Measurements from ENCODE around the gene GLG1.
"Not testable (repeated sequence)": the region's sequence is repeated elsewhere in the genome, so short reads cannot be mapped to it uniquely, and the experiment has no call there.

GLG1 gene

DNA sequence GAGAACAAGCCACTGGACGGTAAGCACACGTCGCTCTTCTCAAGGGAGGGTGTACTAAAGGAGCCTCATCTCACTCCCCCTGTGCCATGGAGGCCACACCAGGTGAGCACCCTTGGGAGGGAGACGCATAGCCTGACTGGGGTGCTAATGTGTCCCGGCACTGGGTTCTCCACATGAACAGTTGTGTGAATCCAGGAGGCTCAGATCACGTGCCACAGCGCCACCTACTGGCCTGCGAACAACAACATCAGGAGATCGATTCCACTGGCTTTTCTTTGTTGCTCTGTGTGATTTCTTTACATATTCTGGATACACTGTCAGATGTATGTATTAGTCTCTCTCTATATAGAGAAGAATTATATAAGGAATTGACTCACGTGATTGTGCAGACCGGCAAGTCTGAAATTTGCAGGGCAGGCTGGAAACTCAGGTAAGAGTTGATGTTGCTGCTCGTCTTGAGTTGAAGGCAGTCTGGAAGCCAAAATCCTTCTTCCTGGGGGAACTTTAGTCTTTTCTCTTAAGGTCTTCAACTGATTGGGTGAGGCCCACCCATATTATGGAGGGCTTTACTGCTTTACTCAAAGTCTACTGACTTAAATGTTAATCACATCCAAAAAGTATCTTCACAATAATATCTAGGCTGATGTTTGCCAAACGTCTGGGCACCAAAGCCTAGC, 176.7 kb downstream of the GLG1 start:
- peak; percentile 19 for DNase-seq

DNA sequence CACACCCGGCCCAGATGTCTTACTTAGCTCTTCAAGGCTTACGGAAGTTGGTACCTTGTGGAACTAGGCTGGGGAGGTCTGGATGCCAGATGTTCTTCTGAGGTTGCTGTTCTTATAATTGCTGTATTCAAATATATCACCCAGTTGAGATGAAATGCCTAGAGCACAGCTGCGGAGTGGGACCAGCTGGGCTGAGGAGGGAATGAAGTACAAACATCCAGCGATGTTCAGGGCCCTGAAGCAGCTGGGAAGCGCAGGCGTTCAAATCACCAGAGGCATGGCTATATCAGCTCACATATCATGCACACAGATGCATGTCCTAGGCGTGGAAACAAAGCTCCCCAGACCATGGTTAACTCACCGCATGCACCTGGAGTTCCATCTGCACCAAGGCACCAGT, 178.4 kb downstream of the GLG1 start:
- not testable (repeated sequence) for DNase-seq

DNA sequence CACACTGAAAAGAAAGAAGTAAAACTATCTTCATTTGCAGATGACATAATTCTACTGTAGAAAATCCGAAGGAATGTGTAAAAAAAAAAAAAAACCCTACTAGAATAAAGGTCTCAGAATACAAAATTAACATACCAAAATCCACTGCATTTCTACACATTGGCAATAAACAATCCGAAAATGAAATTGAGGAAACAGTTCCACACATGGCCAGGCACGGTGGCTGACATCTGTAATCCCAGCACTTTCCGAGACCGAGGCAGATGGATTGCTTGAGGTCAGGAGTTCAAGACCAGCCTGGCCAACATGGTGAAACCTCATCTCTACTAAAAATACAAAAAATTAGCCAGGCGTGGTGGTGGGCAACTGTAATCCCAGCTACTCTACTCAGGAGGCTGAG, 181.2 kb downstream of the GLG1 start:
- not testable (repeated sequence) for DNase-seq

DNA sequence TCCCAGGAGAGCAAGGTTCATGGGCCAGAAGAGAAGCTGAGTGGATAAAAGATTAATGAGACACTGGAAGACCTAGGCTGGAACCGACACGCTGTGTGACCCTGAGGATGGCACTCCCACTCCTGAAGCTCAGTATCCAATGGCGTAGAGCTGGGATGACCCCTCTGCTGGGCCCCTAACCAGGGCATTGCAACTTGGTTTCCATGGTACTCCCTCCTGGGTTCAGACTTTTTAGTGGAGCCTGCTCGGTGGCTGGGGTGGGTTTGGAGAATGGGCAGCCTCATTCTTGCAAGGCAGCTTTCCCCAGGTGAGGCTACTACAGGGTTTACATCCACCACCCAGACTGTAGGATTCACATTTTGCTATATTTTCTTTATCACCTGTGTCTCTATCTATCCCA, 183.2 kb downstream of the GLG1 start:
- DNase-seq: not testable (repeated sequence)

DNA sequence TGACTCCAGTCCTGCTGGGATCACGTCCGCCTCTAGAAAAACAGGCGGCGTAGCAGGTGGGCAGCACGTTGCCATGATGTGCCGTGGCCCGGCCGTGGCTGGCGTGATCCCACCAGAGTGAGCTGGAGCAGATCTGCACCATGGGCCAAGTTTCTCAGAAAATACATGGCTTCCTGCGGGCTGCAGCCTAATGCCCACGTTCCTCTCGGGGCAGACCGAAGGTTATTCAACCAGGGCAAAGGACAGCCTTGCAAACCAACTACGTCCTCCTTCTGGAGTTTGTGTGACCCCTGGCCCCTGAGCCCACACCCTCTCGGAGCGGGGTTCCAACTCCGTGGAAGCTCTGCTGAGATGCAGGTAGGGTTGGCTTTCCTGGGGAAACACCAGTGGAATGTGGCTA, 184.8 kb downstream of the GLG1 start:
- not testable (repeated sequence) for DNase-seq

DNA sequence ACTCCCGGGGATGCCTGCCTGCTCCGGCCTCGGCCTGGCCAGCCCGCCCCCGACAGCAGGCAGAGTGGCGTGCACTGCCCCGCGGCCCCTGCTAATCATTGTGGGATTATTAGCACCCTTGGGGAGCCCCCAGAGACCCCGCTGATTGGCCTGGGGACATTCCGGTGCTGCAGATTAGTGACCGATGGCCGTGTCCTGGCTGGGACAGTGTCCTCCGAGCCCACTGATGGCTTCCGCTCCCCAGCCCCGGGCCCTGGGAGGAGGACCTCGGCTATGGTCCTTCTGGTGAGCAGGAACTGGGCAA, 185.5 kb downstream of the GLG1 start:
- not testable (repeated sequence) for DNase-seq

DNA sequence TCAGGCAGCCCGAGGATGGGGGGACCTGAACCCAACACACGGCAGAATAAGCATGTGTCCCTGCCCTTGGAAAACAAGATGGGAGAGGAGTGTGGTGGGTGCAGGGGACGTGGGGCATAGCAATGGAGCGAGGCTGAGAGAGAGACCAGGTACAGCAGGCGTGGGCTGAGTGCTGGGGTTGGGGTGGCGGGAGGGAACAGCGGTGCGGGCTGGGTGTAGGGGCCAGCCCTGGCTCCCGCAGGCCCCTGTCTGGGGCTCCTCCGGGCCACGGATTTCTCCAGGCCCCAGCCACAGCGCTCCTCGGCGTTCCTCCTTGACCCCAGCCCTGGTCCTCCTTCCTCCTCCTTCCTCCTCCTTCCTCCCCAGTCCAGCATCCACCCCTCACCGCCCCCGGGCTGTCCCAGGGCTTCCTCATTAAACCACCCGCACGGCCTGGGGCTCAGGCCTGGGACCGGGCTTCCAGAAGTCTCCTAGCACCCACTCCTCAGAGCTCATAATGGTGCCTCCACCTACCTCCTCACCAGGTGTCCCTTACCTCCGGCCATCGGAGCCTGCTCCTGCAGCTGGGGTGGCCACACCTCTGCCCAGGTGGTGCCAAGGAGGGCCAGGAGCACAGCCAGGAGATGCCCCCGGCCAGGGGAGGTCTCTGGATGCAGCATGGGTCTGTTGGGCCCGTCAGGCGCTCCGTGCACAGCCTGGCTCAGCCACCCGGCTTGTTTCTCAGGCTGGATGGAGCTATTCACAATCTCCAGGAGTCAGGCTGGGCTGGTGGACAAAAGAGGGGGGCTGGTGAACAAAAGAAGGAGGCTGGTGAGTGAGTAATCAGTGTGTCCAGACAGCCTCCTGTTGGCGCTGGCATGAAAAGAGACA, 186.1 kb downstream of the GLG1 start, which contains the start of gene CLEC18B:
CLEC18B (minus strand) TSS at position 867 of the 870 bp plus-strand sequence; CDS start at position 659, 208 bp downstream.
- not testable (repeated sequence) for DNase-seq

DNA sequence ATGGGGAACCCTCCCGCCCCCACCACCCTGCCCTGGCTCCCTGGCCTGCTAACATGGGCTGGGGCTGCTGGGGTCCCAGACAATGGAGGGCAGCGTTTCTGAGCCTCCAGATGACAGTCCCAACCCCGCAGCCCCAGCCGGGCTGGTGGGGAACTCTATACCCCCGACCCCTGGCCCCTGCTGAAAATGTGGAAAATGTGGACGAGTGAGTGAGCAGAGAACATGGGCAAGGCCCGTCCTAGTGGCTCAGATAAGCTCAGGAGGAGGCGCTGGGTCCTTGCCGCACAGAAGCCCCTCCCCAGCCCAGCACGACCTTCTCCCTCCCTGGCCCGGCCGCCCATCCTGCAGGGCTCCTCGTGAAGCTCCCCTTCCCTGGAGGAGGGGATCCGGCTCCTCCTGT, 187.1 kb downstream of the GLG1 start:
- not testable (repeated sequence) for DNase-seq

DNA sequence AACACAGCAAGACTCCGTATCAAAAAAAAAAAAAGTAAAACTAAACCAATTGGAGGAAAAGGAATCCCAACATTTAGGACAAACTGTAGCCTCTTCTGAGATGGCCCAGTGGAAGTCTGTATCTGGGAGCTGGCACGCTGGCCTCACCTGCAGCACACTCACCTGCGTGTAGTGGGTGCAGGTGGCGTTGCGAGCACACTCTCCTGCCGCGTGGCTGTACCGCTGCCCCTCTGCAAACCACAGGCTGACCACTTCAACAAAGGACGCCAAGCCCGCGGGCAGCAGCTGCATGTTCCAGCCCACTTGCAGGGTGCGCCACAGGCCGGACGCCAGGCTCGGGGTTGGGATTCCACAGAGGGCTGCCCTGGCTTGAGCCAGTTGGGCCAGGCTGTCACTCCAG, 189.0 kb downstream of the GLG1 start:
- DNase-seq: not testable (repeated sequence)

DNA sequence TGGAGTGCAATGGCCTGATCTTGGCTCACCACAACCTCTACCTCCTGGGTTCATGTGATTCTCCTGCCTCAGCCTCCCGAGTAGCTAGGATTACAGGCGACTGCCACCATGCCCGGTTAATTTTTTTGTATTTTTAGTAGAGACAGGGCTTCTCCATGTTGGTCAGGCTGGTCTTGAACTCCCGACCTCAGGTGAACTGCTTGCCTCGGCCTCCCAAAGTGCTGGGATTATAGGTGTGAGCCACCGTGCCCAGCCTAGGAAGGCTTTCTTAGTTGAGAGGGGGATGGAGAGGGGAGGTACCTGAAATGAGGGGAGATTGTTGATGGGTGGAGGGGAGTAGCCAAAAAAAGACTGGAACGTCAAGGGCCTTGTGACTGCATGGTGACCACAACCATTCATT, 193.0 kb downstream of the GLG1 start:
- DNase-seq: not testable (repeated sequence)

DNA sequence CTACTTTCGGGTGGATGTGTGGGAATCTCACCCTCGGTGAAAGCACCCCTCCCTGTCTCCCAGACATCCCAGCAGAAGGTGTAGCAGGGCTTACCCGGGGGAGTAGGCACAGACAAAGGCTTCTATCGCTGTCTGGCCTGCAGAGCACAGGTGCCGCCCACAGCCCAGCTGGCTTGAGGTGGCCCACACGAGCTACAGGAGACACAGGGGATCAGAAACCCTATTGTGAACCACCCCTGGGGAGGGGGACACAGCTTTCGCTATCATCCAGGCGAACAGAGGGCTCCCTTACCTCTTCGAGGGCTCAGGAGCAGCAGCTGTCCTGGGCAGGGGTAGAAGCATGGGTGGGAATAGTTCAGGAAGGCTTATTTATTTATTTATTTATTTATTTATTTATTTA, 193.4 kb downstream of the GLG1 start:
- not testable (repeated sequence) for DNase-seq

DNA sequence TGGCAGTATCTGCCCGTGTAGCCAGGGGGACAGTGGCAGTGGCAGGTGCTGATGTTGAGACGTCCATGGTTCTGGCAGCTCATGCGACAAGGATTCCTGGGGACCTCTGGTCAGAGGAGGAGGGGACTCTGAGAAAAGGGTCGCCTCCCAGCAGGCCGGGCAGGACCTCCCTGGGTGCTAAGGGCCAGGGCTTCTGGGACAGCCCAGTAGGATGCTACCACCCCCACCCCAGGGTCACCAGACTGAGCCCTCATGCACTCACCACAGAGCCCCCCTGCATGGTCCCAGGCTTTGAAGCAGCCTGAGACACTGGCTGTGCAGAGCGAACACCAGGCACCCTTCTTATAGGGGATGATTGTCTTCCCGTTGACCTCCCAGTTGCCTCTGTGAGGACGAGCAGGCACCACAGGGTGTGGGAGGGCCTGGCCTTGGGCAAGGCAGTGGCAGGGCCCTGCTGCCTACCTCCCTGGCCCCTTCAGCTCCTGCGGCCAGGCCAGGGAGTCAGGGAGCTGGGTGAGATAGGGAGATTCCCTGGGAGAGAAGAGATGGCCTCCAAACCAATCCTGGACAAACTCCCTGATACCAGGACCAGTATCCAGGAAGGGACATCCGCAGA, 194.0 kb downstream of the GLG1 start:
- not testable (repeated sequence) for DNase-seq

DNA sequence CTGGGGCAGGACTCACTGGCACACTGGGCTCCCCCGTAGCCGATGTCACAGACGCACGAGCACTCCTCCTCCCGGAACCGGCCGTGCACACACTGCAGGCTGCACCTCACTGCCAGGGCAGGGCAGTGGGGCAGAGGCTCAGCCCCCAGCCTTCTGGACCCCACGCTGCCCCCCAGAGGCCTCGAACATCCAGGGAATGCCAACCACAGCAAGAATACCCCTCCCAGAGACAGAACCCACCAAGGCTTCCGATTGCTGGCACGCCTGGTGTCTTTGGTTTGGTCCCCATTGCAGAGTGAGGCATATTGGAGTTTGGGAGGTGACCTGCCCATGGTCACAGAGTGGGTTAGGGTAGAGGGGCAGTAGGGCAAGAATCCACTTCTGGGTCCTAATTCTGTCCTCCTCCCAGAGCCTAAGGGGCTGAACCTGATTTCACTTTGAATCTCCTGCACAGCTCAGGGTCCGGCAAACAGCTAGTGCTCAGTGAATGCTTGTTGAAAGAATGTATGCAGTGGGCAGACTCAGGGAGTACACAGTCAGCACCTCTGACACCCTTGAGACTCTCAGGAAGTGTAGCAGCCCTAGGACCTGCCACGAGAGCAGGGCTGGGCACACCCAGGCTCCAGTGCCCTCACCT, 194.7 kb downstream of the GLG1 start:
- not testable (repeated sequence) for DNase-seq

DNA sequence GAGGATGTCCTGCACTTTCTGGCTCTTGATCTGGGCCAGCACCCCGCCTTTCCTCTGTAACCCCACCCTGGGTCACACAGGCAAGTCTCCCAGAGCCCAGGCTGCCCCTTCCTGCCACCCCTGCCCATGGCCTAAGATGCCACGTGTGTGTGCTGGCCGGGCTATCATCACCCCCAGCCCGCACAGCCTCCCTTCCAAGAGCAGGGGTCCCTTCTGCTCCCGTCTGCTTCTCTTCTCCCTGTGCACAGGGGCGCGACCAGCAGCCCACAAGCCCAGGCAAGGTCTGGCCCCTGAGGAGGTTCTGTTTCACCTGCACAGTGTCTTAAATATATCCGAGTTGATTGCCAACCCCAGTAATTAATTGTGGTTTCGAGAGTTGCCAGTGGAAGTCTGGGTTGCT, 195.9 kb downstream of the GLG1 start:
- not testable (repeated sequence) for DNase-seq

DNA sequence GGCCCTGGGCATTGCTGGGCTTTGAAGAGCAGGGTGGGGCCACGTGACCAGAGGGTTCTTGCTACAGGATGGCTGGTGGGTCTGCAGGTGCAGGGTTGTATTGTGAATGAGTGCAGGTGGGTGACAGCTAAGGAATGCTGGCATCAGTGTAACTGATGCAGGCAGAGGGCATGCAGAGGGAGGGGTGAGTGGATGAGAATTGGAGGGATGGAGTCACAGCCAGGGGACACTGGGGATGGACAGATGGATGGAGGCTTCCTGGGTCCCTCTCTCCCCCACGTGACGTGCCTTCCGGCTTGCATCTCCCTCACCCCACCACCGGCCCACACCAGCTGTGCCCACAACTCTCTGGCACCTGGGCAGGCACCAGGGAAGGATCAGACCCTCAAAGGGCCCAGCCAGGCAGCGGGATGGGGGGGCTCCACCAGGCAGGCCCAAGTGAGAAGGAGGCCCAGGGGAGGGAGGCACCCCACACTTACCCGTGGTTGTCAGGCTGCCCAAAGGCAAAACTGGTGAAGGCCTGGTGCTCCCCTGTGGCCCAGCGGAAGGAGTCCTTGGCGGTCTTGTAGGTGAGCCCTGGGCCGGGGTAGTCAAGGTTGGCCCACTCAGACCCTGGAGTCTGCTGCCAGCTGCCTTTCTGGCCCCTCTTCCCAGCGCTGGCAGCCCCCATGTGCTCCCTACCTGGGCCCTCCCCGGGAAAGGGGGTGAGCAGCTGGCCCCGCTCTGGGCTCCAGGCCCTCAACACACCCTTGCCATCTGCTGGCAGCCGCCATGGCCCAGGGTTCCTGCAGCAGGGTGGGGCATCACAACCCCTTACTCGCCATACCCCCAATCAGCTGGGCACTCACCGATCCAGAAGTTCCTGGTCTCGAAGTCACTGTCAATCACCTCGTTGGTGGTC, 196.6 kb downstream of the GLG1 start:
- DNase-seq: not testable (repeated sequence)

DNA sequence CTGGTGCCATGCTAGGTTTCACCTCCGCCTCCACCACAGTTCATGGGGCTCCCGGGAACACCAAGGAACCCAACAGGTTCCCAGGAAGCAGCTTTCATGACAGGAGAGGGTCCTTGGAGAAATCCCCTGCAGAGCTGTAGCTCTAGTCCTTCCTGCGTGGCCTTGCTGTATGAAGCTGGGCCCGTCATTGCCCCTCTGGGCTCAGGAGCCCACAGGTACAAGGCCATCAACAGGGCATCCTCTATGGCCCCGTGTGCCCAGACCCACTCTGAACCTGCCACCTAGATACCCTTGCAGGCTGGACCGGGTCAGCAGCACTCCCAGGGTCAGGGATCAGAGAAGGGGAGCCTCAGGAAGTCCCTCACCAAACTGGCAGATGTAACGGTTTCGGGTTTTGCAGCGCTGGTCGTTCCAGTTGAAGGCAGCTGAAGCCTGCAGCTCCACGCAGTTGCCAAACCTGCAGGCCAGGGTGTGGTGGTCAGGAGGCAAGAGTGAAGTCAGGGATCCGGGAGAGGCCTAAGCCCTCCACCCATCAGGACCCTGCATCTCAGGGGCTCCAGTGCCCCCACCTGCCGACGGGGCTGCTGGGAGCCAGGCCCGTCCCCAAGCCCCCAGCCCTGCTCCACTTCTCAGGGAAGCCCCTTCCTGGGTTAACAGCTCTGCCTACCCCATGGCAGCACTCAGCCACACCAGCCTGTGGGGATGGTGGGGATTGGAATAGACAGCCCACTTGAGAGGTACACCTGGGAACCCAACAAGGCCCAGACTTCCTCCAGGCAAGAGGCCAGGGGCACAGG, 197.5 kb downstream of the GLG1 start:
- DNase-seq: not testable (repeated sequence)

DNA sequence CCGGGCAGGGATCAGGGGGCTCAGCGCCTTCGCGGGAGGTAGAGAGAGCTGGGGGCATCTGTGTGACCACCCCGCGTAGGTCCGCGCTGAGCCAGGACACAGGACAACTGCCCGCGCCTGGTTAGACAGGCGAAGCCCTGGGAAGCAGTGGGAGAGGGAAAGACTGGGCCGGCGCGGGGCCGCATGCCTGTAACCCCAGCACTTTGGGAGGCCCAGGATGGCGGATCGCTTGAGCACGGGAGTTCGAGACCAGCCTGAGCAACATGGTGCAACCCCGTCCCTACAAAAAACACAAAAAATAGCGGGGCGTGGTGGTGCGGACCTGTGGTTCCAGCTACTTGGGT, 199.6 kb downstream of the GLG1 start:
- DNase-seq: not testable (repeated sequence)

DNA sequence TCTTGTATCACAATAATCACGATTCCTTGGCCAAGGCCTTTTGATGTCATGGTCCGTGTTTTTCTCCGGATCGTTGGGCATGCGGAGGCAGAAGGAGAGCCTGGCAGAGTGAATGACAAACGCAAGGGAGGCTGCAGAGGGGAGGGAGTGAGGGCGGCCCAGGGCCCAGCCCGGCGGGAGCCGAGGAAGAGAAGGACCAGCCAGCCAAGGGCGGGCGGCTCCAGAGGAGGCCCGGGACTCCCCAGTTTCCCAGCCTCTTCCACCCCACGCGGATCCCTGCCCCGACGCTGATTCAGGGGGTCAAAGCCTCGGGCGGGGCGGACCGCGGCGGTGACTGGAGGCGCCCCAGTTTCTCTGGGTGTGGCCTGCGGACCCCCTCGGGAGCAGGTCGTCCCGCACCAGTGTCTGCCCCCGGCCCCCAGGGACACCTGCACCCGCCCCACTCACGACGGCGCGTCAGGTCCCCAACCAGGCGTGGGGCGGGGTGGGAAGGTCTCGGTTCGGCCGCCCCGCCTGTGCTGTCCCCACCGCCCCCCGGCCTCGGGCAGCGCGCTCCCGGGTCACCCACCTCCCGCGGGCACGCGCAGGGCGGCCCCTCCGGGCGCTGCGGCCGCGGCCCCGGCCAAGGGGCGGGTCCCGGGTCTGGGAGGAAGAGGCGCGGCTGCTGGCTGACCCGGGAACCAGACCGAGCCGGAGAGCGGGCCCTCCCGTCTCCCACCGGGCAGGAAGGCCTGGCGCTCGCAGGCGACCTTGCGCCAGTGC, 200.1 kb downstream of the GLG1 start:
- DNase-seq: not testable (repeated sequence)

DNA sequence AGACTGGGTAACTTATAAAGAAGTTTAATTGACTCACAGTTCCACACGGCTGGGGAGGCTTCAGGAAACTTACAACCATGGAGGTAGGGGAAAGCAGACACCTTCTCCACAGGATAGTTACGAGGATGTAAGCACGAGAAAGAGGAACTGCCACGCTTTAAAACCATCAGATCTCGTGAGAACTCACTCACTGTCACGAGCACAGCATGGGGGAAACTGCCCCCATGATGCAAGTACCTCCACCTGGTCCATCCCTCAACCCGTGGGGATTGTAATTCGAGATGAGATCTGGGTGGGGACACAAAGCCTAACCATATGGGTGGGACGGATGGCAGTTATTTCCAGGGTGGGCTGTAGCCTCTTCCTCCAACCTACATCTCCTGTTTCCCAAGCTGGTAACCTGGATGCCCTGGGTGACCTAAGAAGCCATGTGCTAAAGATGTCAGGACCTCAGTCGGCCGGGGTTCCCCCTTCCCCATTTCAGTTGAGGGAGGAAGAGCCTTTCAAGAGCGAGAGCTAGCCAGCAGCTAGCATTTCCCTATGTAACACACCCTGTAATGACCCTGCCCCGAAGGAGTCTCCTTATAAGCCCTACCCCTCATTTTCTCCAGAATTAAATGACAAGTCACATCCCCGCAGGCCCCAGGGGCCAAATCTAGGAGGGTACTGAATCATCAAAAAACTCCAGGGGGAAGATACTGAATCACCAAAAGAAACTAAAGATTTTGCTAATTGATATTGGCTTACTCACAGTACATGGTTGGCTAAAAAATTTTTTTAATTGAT, 202.6 kb downstream of the GLG1 start:
- DNase-seq: not testable (repeated sequence)

DNA sequence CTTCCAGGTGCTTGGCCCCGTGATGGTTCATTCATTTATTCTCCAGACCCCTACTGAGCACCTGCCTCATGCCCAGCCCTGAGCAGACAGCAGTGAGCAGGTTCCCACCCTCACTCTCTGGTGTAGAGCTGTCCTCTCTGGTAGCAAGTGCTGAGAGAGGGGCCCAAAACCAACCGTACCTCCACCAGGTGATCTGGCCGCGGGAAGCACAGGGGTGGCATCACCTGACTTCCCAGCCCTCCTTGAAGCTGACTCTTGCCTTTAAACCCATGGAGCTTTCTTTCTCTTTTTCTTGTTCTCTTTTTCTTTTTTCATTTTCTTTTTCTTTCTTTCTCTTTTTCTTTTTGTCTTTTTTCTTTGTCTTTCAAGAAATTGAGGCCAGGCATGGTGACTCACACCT, 206.7 kb downstream of the GLG1 start:
- not testable (repeated sequence) for DNase-seq

Measured in GF-D8 (cell line).